A673 (cell line): ENCODE results near the gene PDGFD. TPM values are rescaled to one million over a fixed set of nuclear protein-coding genes. Genes with fewer than 3 reads are reported as not detected.
A peak's percentile ranks its signal among the peaks of the same experiment; 100 is the strongest.

ENCODE experiments used
- BruUV-seq: library from RNA; stranded (reverse); fragments of 400-500 nt; replicated peaks from 2 replicates; lab custom pipeline; 2021; lab: Mats Ljungman, UMichigan
- CTCF ChIA-PET: fragments of 300-600 bp; sonication (Branson Sonifier 250); formaldehyde crosslinking; loops from one replicate; lab custom pipeline; 2022; ENCODE audit warnings: antibody characterized with exemption; lab: Charles Lee
- POLR2A ChIA-PET: fragments of 300-600 bp; sonication (Branson Sonifier 250); formaldehyde crosslinking; loops from one replicate; lab custom pipeline; 2022; ENCODE audit warnings: antibody characterized with exemption; ENCODE audit not compliant: low non-redundant PET; lab: Charles Lee
- DNase-seq: peaks from one replicate; pipeline ENCODE4 v3.0.0-alpha.2; 2015; ENCODE audit warnings: low spot score
- H3K27ac ChIP-seq: fragments of 200-600 bp; sonication (generic); 2 replicates; pipeline ENCODE4 v1.5.1; 2016; ENCODE audit warnings: mixed run types, low read depth, mild to moderate bottlenecking, mixed read lengths, antibody characterized with exemption, low read length; ENCODE audit not compliant: poor library complexity, severe bottlenecking
- H3K27me3 ChIP-seq: fragments of 200-600 bp; sonication (generic); replicated peaks from 2 replicates; pipeline ENCODE4 v1.6.1; 2017; ENCODE audit warnings: mixed run types, low read depth, mild to moderate bottlenecking, mixed read lengths, antibody characterized with exemption, low read length; ENCODE audit not compliant: insufficient read depth, poor library complexity
- H3K36me3 ChIP-seq: fragments of 200-600 bp; sonication (generic); 2 replicates; pipeline ENCODE4 v1.6.1; 2016; ENCODE audit warnings: mixed run types, mild to moderate bottlenecking, mixed read lengths, antibody characterized with exemption, low read length; ENCODE audit not compliant: insufficient read depth, poor library complexity, severe bottlenecking
- H3K4me1 ChIP-seq: fragments of 200-600 bp; sonication (generic); 2 replicates; pipeline ENCODE4 v1.6.1; 2017; ENCODE audit warnings: mixed run types, mild to moderate bottlenecking, mixed read lengths, antibody characterized with exemption, low read length; ENCODE audit not compliant: insufficient read depth, poor library complexity, severe bottlenecking
- H3K4me3 ChIP-seq: fragments of 200-600 bp; sonication (generic); 2 replicates; pipeline ENCODE4 v1.5.1; 2016; ENCODE audit warnings: low read depth, mixed run types, mild to moderate bottlenecking, mixed read lengths, low read length; ENCODE audit not compliant: poor library complexity, severe bottlenecking
- H3K9me3 ChIP-seq: fragments of 200-600 bp; sonication (generic); 2 replicates; pipeline ENCODE4 v1.6.1; 2016; ENCODE audit warnings: mixed run types, low read depth, mild to moderate bottlenecking, mixed read lengths, antibody characterized with exemption, low read length; ENCODE audit not compliant: poor library complexity, severe bottlenecking
- CTCF ChIP-seq: fragments of 300-800, 200-600 bp; sonication (generic); conservative IDR thresholded peaks from 2 replicates; pipeline ENCODE4 v1.5.1; 2017; ENCODE audit warnings: low read depth, mild to moderate bottlenecking, antibody characterized with exemption, low read length, moderate library complexity, mixed read lengths
- EZH2 ChIP-seq: fragments of 200-600 bp; sonication (generic); IDR thresholded peaks from 2 replicates; pipeline ENCODE4 v1.6.1; 2017; ENCODE audit warnings: borderline replicate concordance, low read depth, mild to moderate bottlenecking, mixed read lengths, antibody characterized with exemption, low read length; ENCODE audit not compliant: poor library complexity, severe bottlenecking
- intact Hi-C: fragments of 100-400 bp; cut with micrococcal nuclease; formaldehyde crosslinking; loops from one replicate; pipeline ENCODE4 v1.10.0; 2022; ENCODE audit not compliant: unreplicated experiment
- total RNA-seq: library from RNA; stranded (reverse); gene quantifications from 2 replicates; pipeline ENCODE4 v1.2.3, GENCODE V29; 2021

PDGFD gene
- total RNA-seq, 1 experiment from 2014 or later, result 6.1 TPM

GRCh38 chr11:103994518-103994917, 169.4 kb downstream of the PDGFD start:
- Histone ChIP-seq H3K9me3 (no peaks in the 10 kb centered on the region), H3K27ac (no peak overlapping the region), H3K27me3 (no peaks in the 10 kb centered on the region), H3K36me3 (no peaks in the 10 kb centered on the region), H3K4me3 (no peak overlapping the region), H3K4me1 (no peaks in the 10 kb centered on the region)
- ChIA-PET POLR2A (no interaction called here), CTCF (no interaction called here)
- DNase-seq, result no peak
- TF ChIP-seq EZH2 (no peak), CTCF (no peak)
- intact Hi-C loops, result no loop called here
- no TSS peak for BruUV-seq

GRCh38 chr11:103994094-103994493, 169.9 kb downstream of the PDGFD start:
- no peaks in the 10 kb centered on the region for H3K36me3 ChIP-seq
- no TSS peak for BruUV-seq
- no peak overlapping the region for H3K4me3 ChIP-seq
- H3K27ac ChIP-seq, result no peak overlapping the region
- H3K9me3 ChIP-seq, result no peaks in the 10 kb centered on the region
- POLR2A ChIA-PET, result no interaction called here
- H3K4me1 ChIP-seq, result no peaks in the 10 kb centered on the region
- DNase-seq, result peak; percentile 24
- no peaks in the 10 kb centered on the region for H3K27me3 ChIP-seq
- CTCF ChIA-PET, result no interaction called here
- TF ChIP-seq EZH2 (no peak), CTCF (no peak)
- intact Hi-C loops, result no loop called here

GRCh38 chr11:103993507-103993906, 170.4 kb downstream of the PDGFD start:
- TF ChIP-seq EZH2, result no peak
- no peak for TF ChIP-seq CTCF
- intact Hi-C loops, result no loop called here
- H3K27me3 ChIP-seq, result no peaks in the 10 kb centered on the region
- H3K4me3 ChIP-seq, result no peak overlapping the region
- no TSS peak for BruUV-seq
- CTCF ChIA-PET, result no interaction called here
- POLR2A ChIA-PET, result no interaction called here
- H3K27ac ChIP-seq, result no peak overlapping the region
- H3K4me1 ChIP-seq, result no peaks in the 10 kb centered on the region
- H3K9me3 ChIP-seq, result no peaks in the 10 kb centered on the region
- no peaks in the 10 kb centered on the region for H3K36me3 ChIP-seq
- DNase-seq, result no peak
